ENCODE data around the gene HPCA.

HPCA gene

DNA sequence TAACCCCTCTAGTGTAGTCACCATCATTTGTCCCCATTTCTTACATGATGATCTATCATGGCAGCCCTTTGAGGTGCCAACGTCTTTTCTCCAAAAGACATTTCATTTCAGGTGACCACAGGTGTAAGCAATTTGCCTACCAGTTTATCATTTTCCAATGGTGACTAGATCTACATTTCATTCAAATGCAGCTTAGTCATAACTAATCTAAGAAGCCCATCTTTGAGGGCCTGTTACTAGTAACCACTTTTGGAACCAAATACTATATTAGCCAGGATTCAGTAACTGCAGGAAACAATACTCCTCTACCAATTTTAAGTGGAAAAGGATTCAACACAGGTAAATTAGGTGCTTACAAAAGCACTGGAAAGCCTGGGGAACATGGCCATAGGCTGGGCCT, 45.5 kb downstream of the HPCA start:
- TF ChIP-seq, protein P1, sequence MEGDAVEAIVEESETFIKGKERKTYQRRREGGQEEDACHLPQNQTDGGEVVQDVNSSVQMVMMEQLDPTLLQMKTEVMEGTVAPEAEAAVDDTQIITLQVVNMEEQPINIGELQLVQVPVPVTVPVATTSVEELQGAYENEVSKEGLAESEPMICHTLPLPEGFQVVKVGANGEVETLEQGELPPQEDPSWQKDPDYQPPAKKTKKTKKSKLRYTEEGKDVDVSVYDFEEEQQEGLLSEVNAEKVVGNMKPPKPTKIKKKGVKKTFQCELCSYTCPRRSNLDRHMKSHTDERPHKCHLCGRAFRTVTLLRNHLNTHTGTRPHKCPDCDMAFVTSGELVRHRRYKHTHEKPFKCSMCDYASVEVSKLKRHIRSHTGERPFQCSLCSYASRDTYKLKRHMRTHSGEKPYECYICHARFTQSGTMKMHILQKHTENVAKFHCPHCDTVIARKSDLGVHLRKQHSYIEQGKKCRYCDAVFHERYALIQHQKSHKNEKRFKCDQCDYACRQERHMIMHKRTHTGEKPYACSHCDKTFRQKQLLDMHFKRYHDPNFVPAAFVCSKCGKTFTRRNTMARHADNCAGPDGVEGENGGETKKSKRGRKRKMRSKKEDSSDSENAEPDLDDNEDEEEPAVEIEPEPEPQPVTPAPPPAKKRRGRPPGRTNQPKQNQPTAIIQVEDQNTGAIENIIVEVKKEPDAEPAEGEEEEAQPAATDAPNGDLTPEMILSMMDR (conservative IDR thresholded peaks at IDR 0.05; ENCODE audit: low read depth, low read length) = no peak
- H3K27ac ChIP-seq = no peak overlapping the region
- no peak overlapping the region for H3K4me3 ChIP-seq (IDR thresholded peaks at IDR 0.05; ENCODE audit: insufficient read depth, low read depth, low read length)
- H3K4me2 ChIP-seq = no peak overlapping the region
- H3K79me2 ChIP-seq (ENCODE audit: insufficient read depth, low read depth) = no peaks in the 10 kb centered on the region
- no peaks in the 10 kb centered on the region for H3K36me3 ChIP-seq (ENCODE audit: insufficient read depth)
- no peaks in the 10 kb centered on the region for H4K20me1 ChIP-seq (ENCODE audit: insufficient read depth)
- H3K4me1 ChIP-seq (ENCODE audit: low read depth, poor library complexity, severe bottlenecking) = peaks cover 13% of the 10 kb centered on the region
- H3K9ac ChIP-seq = no peak overlapping the region
- H3K27me3 ChIP-seq (ENCODE audit: insufficient read depth, low read depth) = no peaks in the 10 kb centered on the region
- no peak overlapping the region for H2AFZ ChIP-seq (ENCODE audit: low read depth)

DNA sequence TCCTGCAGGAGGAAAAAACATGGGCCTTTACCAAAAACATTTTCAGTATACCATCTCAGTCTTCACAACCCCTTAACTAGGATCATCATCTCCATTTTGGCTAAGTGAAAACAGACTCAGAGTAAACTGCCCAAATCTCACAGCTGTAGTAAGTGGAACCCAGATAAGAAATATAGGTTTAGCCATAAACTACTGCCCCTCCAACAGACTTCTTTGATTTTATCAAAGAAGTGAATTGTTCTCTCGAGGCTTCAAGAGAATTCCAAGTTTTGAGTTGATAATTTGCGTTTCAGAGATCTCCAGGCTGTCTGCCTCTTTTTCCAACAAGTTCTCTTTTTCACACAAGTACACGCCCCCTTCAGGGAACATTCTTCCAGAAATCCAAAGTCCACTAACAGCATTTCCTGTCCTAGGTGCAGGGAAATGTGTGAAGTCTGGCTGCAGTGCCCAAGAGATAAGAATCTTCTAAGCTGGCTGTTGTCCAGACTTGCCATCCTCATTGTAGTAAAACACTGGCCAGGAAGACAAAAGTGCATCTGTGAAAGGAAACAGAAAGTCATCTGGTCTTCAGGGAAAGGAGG, 47.5 kb downstream of the HPCA start:
- H3K9ac ChIP-seq = no peak overlapping the region
- H3K27me3 ChIP-seq (ENCODE audit: insufficient read depth, low read depth) = no peaks in the 10 kb centered on the region
- H2AFZ ChIP-seq (ENCODE audit: low read depth) = no peak overlapping the region
- H3K4me2 ChIP-seq = no peak overlapping the region
- TF ChIP-seq, protein P1 (conservative IDR thresholded peaks at IDR 0.05; ENCODE audit: low read depth, low read length) = peak; percentile 33; the same call in 1 of the 2 replicates
- H3K79me2 ChIP-seq (ENCODE audit: insufficient read depth, low read depth) = no peaks in the 10 kb centered on the region
- H3K4me1 ChIP-seq (ENCODE audit: low read depth, poor library complexity, severe bottlenecking) = peaks cover 13% of the 10 kb centered on the region
- no peak overlapping the region for H3K27ac ChIP-seq
- H3K36me3 ChIP-seq (ENCODE audit: insufficient read depth) = no peaks in the 10 kb centered on the region
- H3K4me3 ChIP-seq (IDR thresholded peaks at IDR 0.05; ENCODE audit: insufficient read depth, low read depth, low read length) = no peak overlapping the region
- no peaks in the 10 kb centered on the region for H4K20me1 ChIP-seq (ENCODE audit: insufficient read depth)

DNA sequence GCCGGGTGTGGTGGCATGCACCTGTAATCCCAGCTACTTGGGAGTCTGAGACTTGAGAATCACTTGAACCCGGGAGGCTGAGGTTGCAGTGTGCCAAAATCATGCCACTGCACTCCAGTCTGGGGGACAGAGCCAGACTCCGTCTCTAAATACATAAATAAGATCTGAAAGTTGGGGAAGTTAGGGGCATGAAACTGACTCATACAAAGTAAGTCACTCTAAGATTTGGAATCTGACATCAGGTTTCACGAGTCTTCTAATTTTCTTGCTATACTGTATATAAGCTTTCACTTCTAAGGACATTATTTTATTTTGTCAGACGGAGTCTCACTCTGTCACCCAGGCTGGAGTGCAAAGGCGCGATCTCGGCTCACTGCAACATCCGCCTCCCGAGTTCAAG, 48.2 kb downstream of the HPCA start:
- no peak overlapping the region for H3K27ac ChIP-seq
- H3K4me1 ChIP-seq (ENCODE audit: low read depth, poor library complexity, severe bottlenecking) = peaks cover 19% of the 10 kb centered on the region
- no peaks in the 10 kb centered on the region for H3K79me2 ChIP-seq (ENCODE audit: insufficient read depth, low read depth)
- no peak overlapping the region for H3K4me2 ChIP-seq
- no peak overlapping the region for H3K9ac ChIP-seq
- H3K4me3 ChIP-seq (IDR thresholded peaks at IDR 0.05; ENCODE audit: insufficient read depth, low read depth, low read length) = no peak overlapping the region
- no peaks in the 10 kb centered on the region for H3K27me3 ChIP-seq (ENCODE audit: insufficient read depth, low read depth)
- H2AFZ ChIP-seq (ENCODE audit: low read depth) = no peak overlapping the region
- TF ChIP-seq, protein P1 (conservative IDR thresholded peaks at IDR 0.05; ENCODE audit: low read depth, low read length) = no peak
- no peaks in the 10 kb centered on the region for H4K20me1 ChIP-seq (ENCODE audit: insufficient read depth)
- H3K36me3 ChIP-seq (ENCODE audit: insufficient read depth) = no peaks in the 10 kb centered on the region

DNA sequence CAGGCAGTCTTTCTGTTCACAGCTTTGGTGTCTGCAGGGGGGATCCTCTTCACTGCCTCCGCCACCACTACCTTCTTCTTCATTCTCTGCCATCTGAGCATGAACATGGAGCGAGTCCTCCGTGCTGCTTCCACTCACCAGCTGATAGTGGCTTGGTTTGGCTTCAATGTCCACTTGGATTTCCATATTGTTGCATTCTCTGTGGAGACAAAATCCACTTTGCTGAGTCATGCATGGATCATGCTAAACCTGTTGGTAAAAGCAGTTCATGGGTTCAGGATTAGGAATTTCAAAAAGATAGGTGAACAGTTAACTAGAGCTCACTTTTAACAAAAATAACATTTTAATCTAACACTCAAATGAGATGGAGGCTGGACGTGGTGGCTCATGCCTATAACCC, 50.8 kb downstream of the HPCA start:
- H3K27ac ChIP-seq = no peak overlapping the region
- H3K4me2 ChIP-seq = no peak overlapping the region
- peaks cover 41% of the 10 kb centered on the region for H3K4me1 ChIP-seq (ENCODE audit: low read depth, poor library complexity, severe bottlenecking)
- no peak overlapping the region for H3K4me3 ChIP-seq (IDR thresholded peaks at IDR 0.05; ENCODE audit: insufficient read depth, low read depth, low read length)
- no peak overlapping the region for H3K9ac ChIP-seq
- no peaks in the 10 kb centered on the region for H4K20me1 ChIP-seq (ENCODE audit: insufficient read depth)
- no peak overlapping the region for H2AFZ ChIP-seq (ENCODE audit: low read depth)
- no peaks in the 10 kb centered on the region for H3K79me2 ChIP-seq (ENCODE audit: insufficient read depth, low read depth)
- H3K27me3 ChIP-seq (ENCODE audit: insufficient read depth, low read depth) = no peaks in the 10 kb centered on the region
- TF ChIP-seq, protein P1 (conservative IDR thresholded peaks at IDR 0.05; ENCODE audit: low read depth, low read length) = no peak
- H3K36me3 ChIP-seq (ENCODE audit: insufficient read depth) = no peaks in the 10 kb centered on the region
